Fibroblast of lung (primary cell): ENCODE data around the gene RTTN. TPM values are rescaled to one million over a fixed set of nuclear protein-coding genes. Genes with fewer than 3 reads are reported as not detected.
A peak's percentile ranks its signal among the peaks of the same experiment; 100 is the strongest.

Experiments used
- DNase-seq, 2 donors: peaks; one replicate each; pipeline versions ENCODE4 v3.0.0 to v3.0.0-alpha.2; 2010; ENCODE audit warnings: low read depth in 2 of 2
- H2AFZ ChIP-seq: 2 replicates; pipeline ENCODE4 v1.5.1; 2012; ENCODE audit warnings: low read length, control low read depth, inconsistent platforms
- H3K27ac ChIP-seq: 2 replicates; pipeline ENCODE4 v1.5.1; 2011; ENCODE audit warnings: low read length, control low read depth; ENCODE audit not compliant: insufficient read depth
- H3K27me3 ChIP-seq: 2 replicates; pipeline ENCODE4 v1.5.1; 2011; ENCODE audit warnings: mild to moderate bottlenecking, low read length; ENCODE audit not compliant: control insufficient read depth, insufficient read depth
- H3K36me3 ChIP-seq: 2 replicates; pipeline ENCODE4 v1.5.1; 2011; ENCODE audit warnings: low read length; ENCODE audit not compliant: control insufficient read depth, insufficient read depth
- H3K4me1 ChIP-seq: 2 replicates; pipeline ENCODE4 v1.5.1; 2011; ENCODE audit warnings: low read length; ENCODE audit not compliant: control insufficient read depth, insufficient read depth; ENCODE audit errors: extremely low read depth
- H3K4me2 ChIP-seq: 2 replicates; pipeline ENCODE4 v1.5.1; 2011; ENCODE audit warnings: low read length, control low read depth; ENCODE audit not compliant: insufficient read depth; ENCODE audit errors: extremely low read depth
- H3K4me3 ChIP-seq, 4 experiments: fragments of 200-600 bp in 1 of 4; sonication (generic) in 1 of 4; replicated peaks in 1 of 4; 2 replicates each; pipeline ENCODE4 v1.5.1; 2011 to 2016; ENCODE audit warnings: low read length in 4 of 4, low read depth in 3 of 4, mild to moderate bottlenecking in 3 of 4, control low read depth in 2 of 4, inconsistent platforms in 1 of 4, mixed read lengths in 1 of 4; ENCODE audit not compliant: insufficient read depth in 1 of 4; ENCODE audit errors: control extremely low read depth in 1 of 4
- H3K79me2 ChIP-seq: 2 replicates; pipeline ENCODE4 v1.5.1; 2012; ENCODE audit warnings: mild to moderate bottlenecking, low read length, inconsistent platforms; ENCODE audit not compliant: control insufficient read depth, insufficient read depth
- H3K9ac ChIP-seq: 2 replicates; pipeline ENCODE4 v1.5.1; 2011; ENCODE audit warnings: mild to moderate bottlenecking, low read length, control low read depth; ENCODE audit not compliant: insufficient read depth
- H3K9me3 ChIP-seq: 2 replicates; pipeline ENCODE4 v1.5.1; 2012; ENCODE audit warnings: low read depth, low read length; ENCODE audit not compliant: control insufficient read depth, insufficient read depth
- H4K20me1 ChIP-seq: 2 replicates; pipeline ENCODE4 v1.5.1; 2011; ENCODE audit warnings: low read length; ENCODE audit not compliant: control insufficient read depth, insufficient read depth; ENCODE audit errors: extremely low read depth
- EZH2 ChIP-seq: IDR thresholded peaks from 2 replicates; pipeline ENCODE4 v1.5.1; 2012; ENCODE audit warnings: low read length, control low read depth, mild to moderate bottlenecking; ENCODE audit errors: missing control alignments
- polyA plus RNA-seq, 2 donors: library from polyadenylated mRNA; depleted of rRNA in 1 of 2; stranded (reverse) in 1 of 2; unstranded in 1 of 2; fragments of >200 nt; gene quantifications; 2 replicates each; pipeline ENCODE4 v1.2.1, GENCODE V29; 2011 to 2012; ENCODE audit warnings: missing spikeins in 1 of 2
- total RNA-seq: library from RNA; depleted of rRNA; stranded (reverse); fragments of >200 nt; gene quantifications from 2 replicates; pipeline ENCODE4 v1.2.1, GENCODE V29; 2014
- TF ChIP-seq, protein P1 (sequence below), 2 donors: IDR thresholded peaks in 1 of 2; conservative IDR thresholded peaks in 1 of 2; 1 replicate in 1 of 2; 2 replicates in 1 of 2; pipeline ENCODE4 v1.5.1; 2011 to 2012; ENCODE audit warnings: low read length in 2 of 2, control low read depth in 1 of 2, inconsistent platforms in 1 of 2, low read depth in 1 of 2, mild to moderate bottlenecking in 1 of 2

The RTTN gene
- total and polyA plus RNA-seq, 2 donors (not counting 1 experiment from before 2014, with no cell fraction given), result 5.4 to 19.0 TPM

DNA sequence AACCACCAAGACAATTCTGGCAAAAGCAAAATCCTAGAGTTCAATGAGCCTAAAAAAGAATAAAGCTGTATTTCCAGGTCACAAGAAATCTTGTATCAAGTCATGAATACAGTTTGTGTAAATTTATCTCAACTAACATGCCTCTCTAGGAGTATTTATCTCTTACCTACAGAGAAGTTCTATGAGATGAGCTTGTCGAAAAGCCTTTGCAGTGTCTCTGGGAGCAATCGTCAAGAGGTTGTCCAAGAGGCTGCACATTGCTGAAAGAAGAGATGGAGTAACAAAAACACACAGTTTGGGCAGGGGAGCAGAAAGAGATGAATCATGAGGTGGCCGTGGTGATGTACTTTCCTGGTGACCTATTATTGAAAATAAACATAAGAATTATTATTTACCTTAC is 145.8 kb downstream of the RTTN start:
- no peaks in the 10 kb centered on the region for H3K79me2 ChIP-seq
- H3K9ac ChIP-seq, result no peak overlapping the region
- no peak overlapping the region for H3K4me3 ChIP-seq
- TF ChIP-seq EZH2, result no peak
- TF ChIP-seq, protein P1, sequence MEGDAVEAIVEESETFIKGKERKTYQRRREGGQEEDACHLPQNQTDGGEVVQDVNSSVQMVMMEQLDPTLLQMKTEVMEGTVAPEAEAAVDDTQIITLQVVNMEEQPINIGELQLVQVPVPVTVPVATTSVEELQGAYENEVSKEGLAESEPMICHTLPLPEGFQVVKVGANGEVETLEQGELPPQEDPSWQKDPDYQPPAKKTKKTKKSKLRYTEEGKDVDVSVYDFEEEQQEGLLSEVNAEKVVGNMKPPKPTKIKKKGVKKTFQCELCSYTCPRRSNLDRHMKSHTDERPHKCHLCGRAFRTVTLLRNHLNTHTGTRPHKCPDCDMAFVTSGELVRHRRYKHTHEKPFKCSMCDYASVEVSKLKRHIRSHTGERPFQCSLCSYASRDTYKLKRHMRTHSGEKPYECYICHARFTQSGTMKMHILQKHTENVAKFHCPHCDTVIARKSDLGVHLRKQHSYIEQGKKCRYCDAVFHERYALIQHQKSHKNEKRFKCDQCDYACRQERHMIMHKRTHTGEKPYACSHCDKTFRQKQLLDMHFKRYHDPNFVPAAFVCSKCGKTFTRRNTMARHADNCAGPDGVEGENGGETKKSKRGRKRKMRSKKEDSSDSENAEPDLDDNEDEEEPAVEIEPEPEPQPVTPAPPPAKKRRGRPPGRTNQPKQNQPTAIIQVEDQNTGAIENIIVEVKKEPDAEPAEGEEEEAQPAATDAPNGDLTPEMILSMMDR (conservative IDR thresholded peaks at IDR 0.05 in 1 of 2, IDR thresholded peaks at IDR 0.05 in 1 of 2; ENCODE audit: low read depth in 1 of 2, low read length in 2 of 2), result no peak
- no peak for DNase-seq
- no peak overlapping the region for H3K4me2 ChIP-seq
- H3K27ac ChIP-seq, result no peak overlapping the region
- no peak overlapping the region for H2AFZ ChIP-seq
- H4K20me1 ChIP-seq, result no peaks in the 10 kb centered on the region
- no peaks in the 10 kb centered on the region for H3K9me3 ChIP-seq
- H3K36me3 ChIP-seq, result peaks cover 1% of the 10 kb centered on the region
- no peaks in the 10 kb centered on the region for H3K27me3 ChIP-seq
- peaks cover 2% of the 10 kb centered on the region for H3K4me1 ChIP-seq

DNA sequence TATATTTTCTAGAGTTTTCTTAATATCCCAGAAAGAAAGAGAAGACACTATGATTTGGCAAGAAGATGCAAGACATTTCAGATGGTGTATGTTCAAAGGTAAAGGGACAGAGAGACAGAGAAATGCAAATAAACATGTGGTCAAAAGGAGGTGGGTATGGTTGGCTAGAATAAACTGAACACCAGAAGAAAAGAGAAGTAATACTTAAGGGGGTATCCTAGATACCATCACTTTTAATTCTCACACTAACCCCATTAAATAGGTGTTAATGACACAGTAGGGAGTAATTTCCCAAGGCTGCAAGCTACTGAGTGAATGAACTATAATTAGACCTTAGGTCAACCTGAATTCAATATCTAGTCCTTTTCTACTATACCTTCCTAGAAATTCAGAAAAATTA is 146.6 kb downstream of the RTTN start:
- no peak overlapping the region for H3K9ac ChIP-seq
- DNase-seq, result no peak
- H4K20me1 ChIP-seq, result no peaks in the 10 kb centered on the region
- H3K27ac ChIP-seq, result no peak overlapping the region
- H3K4me3 ChIP-seq, result no peak overlapping the region
- H2AFZ ChIP-seq, result no peak overlapping the region
- H3K36me3 ChIP-seq, result peaks cover 1% of the 10 kb centered on the region
- peaks cover 2% of the 10 kb centered on the region for H3K4me1 ChIP-seq
- no peaks in the 10 kb centered on the region for H3K9me3 ChIP-seq
- no peak overlapping the region for H3K4me2 ChIP-seq
- H3K27me3 ChIP-seq, result no peaks in the 10 kb centered on the region
- TF ChIP-seq, protein P1 (conservative IDR thresholded peaks at IDR 0.05 in 1 of 2, IDR thresholded peaks at IDR 0.05 in 1 of 2; ENCODE audit: low read depth in 1 of 2, low read length in 2 of 2), result no peak
- no peak for TF ChIP-seq EZH2
- H3K79me2 ChIP-seq, result no peaks in the 10 kb centered on the region

DNA sequence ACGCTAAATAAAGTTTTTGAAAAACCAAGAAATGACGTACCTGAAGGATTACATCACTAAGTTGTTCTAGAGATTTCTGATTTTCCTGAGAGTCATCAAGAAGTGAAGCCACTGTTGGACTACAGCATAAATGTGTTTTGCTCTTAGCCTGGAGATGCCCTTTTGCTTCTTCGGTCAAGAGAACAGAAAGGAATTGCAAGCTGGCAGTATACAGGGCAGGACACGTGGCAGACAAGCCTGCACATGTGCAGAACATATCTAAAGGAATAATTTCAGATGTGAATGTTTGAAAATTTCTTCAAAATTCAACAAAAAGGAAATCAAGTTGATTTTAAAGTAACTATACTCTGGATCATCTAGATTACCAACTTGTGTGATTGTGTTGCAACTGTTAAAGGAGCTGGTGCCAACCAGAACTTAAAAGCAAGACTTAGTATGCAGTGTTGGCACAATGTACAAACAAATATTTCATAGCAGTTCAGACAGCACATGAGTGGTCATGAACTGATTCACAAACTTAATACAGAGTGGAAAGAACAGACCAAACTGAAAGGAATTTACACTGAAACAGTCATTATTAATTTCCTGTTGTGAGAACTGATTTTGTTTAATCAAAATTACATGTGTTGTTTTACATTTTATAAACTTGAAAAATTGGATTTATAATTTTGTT is 157.4 kb downstream of the RTTN start:
- no peaks in the 10 kb centered on the region for H3K27me3 ChIP-seq
- DNase-seq, result peak; percentile 38 to 75
- H3K9me3 ChIP-seq, result no peaks in the 10 kb centered on the region
- H3K79me2 ChIP-seq, result no peaks in the 10 kb centered on the region
- peaks cover 13% of the 10 kb centered on the region for H3K4me1 ChIP-seq
- TF ChIP-seq, protein P1 (conservative IDR thresholded peaks at IDR 0.05 in 1 of 2, IDR thresholded peaks at IDR 0.05 in 1 of 2; ENCODE audit: low read depth in 1 of 2, low read length in 2 of 2), result no peak
- no peak for TF ChIP-seq EZH2
- no peak overlapping the region for H3K9ac ChIP-seq
- H3K27ac ChIP-seq, result peak overlapping the region; percentile 17
- peak overlapping the region; percentile 17 for H3K4me2 ChIP-seq
- H3K4me3 ChIP-seq, result peak overlapping the region in 1 of 4 experiments; percentile 23
- H2AFZ ChIP-seq, result no peak overlapping the region
- no peaks in the 10 kb centered on the region for H4K20me1 ChIP-seq
- H3K36me3 ChIP-seq, result no peaks in the 10 kb centered on the region
